Limb (tissue), 2 donors: ENCODE results near the gene KBTBD4.

ENCODE experiments used
- DNase-seq, 2 donors: peaks; one replicate each; pipeline ENCODE4 v3.0.0-alpha.2; 2016; ENCODE audit errors: extremely low spot score in 2 of 2

Gene KBTBD4

GRCh38 chr11:47578524-47579494 lies at the start of gene KBTBD4, which contains the start of gene NDUFS3:
Gene KBTBD4, minus strand, starts transcription at chr11:47578970. Its CDS starts 19 bp downstream, at chr11:47578951.
Gene NDUFS3, plus strand, starts transcription at chr11:47579074. Its CDS starts 18 bp downstream, at chr11:47579092.
- peak; percentile 89 to 94 for DNase-seq

- DNase-seq = no peak
These were observed 49.3 kb upstream of the KBTBD4 start for GRCh38 chr11:47628026-47628425.

- DNase-seq = no peak
These were observed 47.5 kb upstream of the KBTBD4 start for GRCh38 chr11:47626234-47626633.

- no peak for DNase-seq
These were observed 42.1 kb upstream of the KBTBD4 start for GRCh38 chr11:47620836-47621378.

- no peak for DNase-seq
These were observed 38.6 kb upstream of the KBTBD4 start for GRCh38 chr11:47617417-47617809.

GRCh38 chr11:47616726-47617416 lies 38.1 kb upstream of the KBTBD4 start:
- DNase-seq = peak; percentile 46 to 53

- DNase-seq = no peak
These were observed 36.5 kb upstream of the KBTBD4 start for GRCh38 chr11:47615249-47615648.

GRCh38 chr11:47611348-47611794 lies 32.6 kb upstream of the KBTBD4 start:
- no peak for DNase-seq

GRCh38 chr11:47609675-47610074 lies 30.9 kb upstream of the KBTBD4 start:
- DNase-seq = no peak

- no peak for DNase-seq
These were observed 28.6 kb upstream of the KBTBD4 start for GRCh38 chr11:47607380-47607779.

- DNase-seq = no peak
These were observed 28.0 kb upstream of the KBTBD4 start for GRCh38 chr11:47606731-47607130.

- DNase-seq = no peak
These were observed 27.2 kb upstream of the KBTBD4 start for GRCh38 chr11:47605921-47606320.

- DNase-seq = no peak
These were observed 24.5 kb upstream of the KBTBD4 start for GRCh38 chr11:47603295-47603694.

- no peak for DNase-seq
These were observed 21.1 kb upstream of the KBTBD4 start for GRCh38 chr11:47599902-47600301.

GRCh38 chr11:47595967-47596366 lies 17.2 kb upstream of the KBTBD4 start:
- DNase-seq = no peak

GRCh38 chr11:47595029-47595428 lies 16.3 kb upstream of the KBTBD4 start:
- DNase-seq = no peak

GRCh38 chr11:47593934-47594855 lies 15.4 kb upstream of the KBTBD4 start, which contains the start of gene C1QTNF4:
Gene C1QTNF4, minus strand, starts transcription at chr11:47594411. Its CDS starts 3,601 bp downstream, at chr11:47590810.
- peak in 1 of 2 donors; percentile 64 for DNase-seq

- DNase-seq = no peak
These were observed 14.7 kb upstream of the KBTBD4 start for GRCh38 chr11:47593492-47593933.

- DNase-seq = no peak
These were observed 14.2 kb upstream of the KBTBD4 start for GRCh38 chr11:47592970-47593369.

- no peak for DNase-seq
These were observed 13.5 kb upstream of the KBTBD4 start for GRCh38 chr11:47592251-47592650.

- no peak for DNase-seq
These were observed 13.0 kb upstream of the KBTBD4 start for GRCh38 chr11:47591764-47592163.
